ENCODE results near the gene RHNO1. TPM values are rescaled to one million over a fixed set of nuclear protein-coding genes. Genes with fewer than 3 reads are reported as not detected.

Gene RHNO1
- polyA plus RNA-seq, 3 donors = 40.1 to 46.4 (median 40.6) TPM

- peak; percentile 76 for DNase-seq
Observed at GRCh38 chr12:2891240-2892053, 14.4 kb downstream of the RHNO1 start.

- DNase-seq = no peak
Observed at GRCh38 chr12:2892246-2892645, 15.2 kb downstream of the RHNO1 start.

- no peak for DNase-seq
Observed at GRCh38 chr12:2893007-2893406, 16.0 kb downstream of the RHNO1 start.

- DNase-seq = no peak
Observed at GRCh38 chr12:2895051-2895451, 18.0 kb downstream of the RHNO1 start.

GRCh38 chr12:2895511-2895910 is 18.5 kb downstream of the RHNO1 start:
- no peak for DNase-seq

- no peak for DNase-seq
Observed at GRCh38 chr12:2897418-2897817, 20.4 kb downstream of the RHNO1 start.

GRCh38 chr12:2900642-2901041 is 23.6 kb downstream of the RHNO1 start:
- DNase-seq = no peak

- DNase-seq = no peak
Observed at GRCh38 chr12:2902272-2902880, 25.4 kb downstream of the RHNO1 start.

- DNase-seq = no peak
Observed at GRCh38 chr12:2904260-2904659, 27.2 kb downstream of the RHNO1 start.

GRCh38 chr12:2912216-2912575 is 35.2 kb downstream of the RHNO1 start:
- no peak for DNase-seq

- no peak for DNase-seq
Observed at GRCh38 chr12:2919249-2919648, 42.2 kb downstream of the RHNO1 start.

GRCh38 chr12:2922329-2922728 is 45.3 kb downstream of the RHNO1 start:
- DNase-seq = no peak

- no peak for DNase-seq
Observed at GRCh38 chr12:2923057-2923456, 46.0 kb downstream of the RHNO1 start.

- no peak for DNase-seq
Observed at GRCh38 chr12:2924019-2924418, 47.0 kb downstream of the RHNO1 start.

GRCh38 chr12:2925322-2925995 is 48.4 kb downstream of the RHNO1 start:
- no peak for DNase-seq

- DNase-seq = no peak
Observed at GRCh38 chr12:2930865-2931264, 53.8 kb downstream of the RHNO1 start.

- DNase-seq = no peak
Observed at GRCh38 chr12:2933586-2933985, 56.6 kb downstream of the RHNO1 start.

- DNase-seq = no peak
Observed at GRCh38 chr12:2934371-2934770, 57.3 kb downstream of the RHNO1 start.

- DNase-seq = no peak
Observed at GRCh38 chr12:2936301-2936700, 59.3 kb downstream of the RHNO1 start.

- DNase-seq = no peak
Observed at GRCh38 chr12:2937500-2937899, 60.5 kb downstream of the RHNO1 start.

Data from renal pelvis (tissue), 4 donors.